ENCODE data around the gene ETV1.

The ETV1 gene

GRCh38 chr7:13846386-13846785 is 143.1 kb downstream of the ETV1 start:
- H4K20me1 ChIP-seq (ENCODE audit: control insufficient read depth, insufficient read depth, low read depth, low read length): no peaks in the 10 kb centered on the region
- H3K4me1 ChIP-seq (ENCODE audit: control insufficient read depth, low read length): no peaks in the 10 kb centered on the region
- no peaks in the 10 kb centered on the region for H3F3A ChIP-seq (ENCODE audit: control insufficient read depth, insufficient read depth)
- H3K4me3 ChIP-seq (ENCODE audit: low read length): no peak overlapping the region
- TF ChIP-seq CTCF (IDR thresholded peaks at IDR 0.05; ENCODE audit: low read depth, low read length, poor library complexity, severe bottlenecking) (no peak), EZH2phosphoT487 (IDR thresholded peaks at IDR 0.05; ENCODE audit: borderline replicate concordance, low read length) (no peak)
- H3K27ac ChIP-seq (ENCODE audit: low read depth, low read length): no peak overlapping the region
- peaks cover 2% of the 10 kb centered on the region; the same call in 1 of the 2 replicates for H3K9me3 ChIP-seq (ENCODE audit: control insufficient read depth, insufficient read depth, low read length)
- no peaks in the 10 kb centered on the region for H3K36me3 ChIP-seq (ENCODE audit: control insufficient read depth, low read length)
- H3K4me2 ChIP-seq (ENCODE audit: low read length): no peak overlapping the region
- no peaks in the 10 kb centered on the region for H3K79me2 ChIP-seq (ENCODE audit: control insufficient read depth, low read length)
- H3K9me2 ChIP-seq (replicated peaks; ENCODE audit: control insufficient read depth, low read length): 0 out of 2 replicates have a peak, but pooled peaks cover 3% of the 10 kb centered on the region
- no peaks in the 10 kb centered on the region for H3K27me3 ChIP-seq (ENCODE audit: control insufficient read depth, low read length)

- Histone ChIP-seq H3K79me2 (ENCODE audit: control insufficient read depth, low read length) (no peaks in the 10 kb centered on the region), H4K20me1 (ENCODE audit: control insufficient read depth, insufficient read depth, low read depth, low read length) (no peaks in the 10 kb centered on the region), H3K27me3 (ENCODE audit: control insufficient read depth, low read length) (no peaks in the 10 kb centered on the region), H3K36me3 (ENCODE audit: control insufficient read depth, low read length) (no peaks in the 10 kb centered on the region), H3K9me3 (ENCODE audit: control insufficient read depth, insufficient read depth, low read length) (peaks cover 2% of the 10 kb centered on the region; the same call in 1 of the 2 replicates), H3K27ac (ENCODE audit: low read depth, low read length) (no peak overlapping the region), H3K9me2 (replicated peaks; ENCODE audit: control insufficient read depth, low read length) (0 out of 2 replicates have a peak, but pooled peaks cover 3% of the 10 kb centered on the region), H3K4me1 (ENCODE audit: control insufficient read depth, low read length) (no peaks in the 10 kb centered on the region), H3K4me2 (ENCODE audit: low read length) (no peak overlapping the region), H3F3A (ENCODE audit: control insufficient read depth, insufficient read depth) (no peaks in the 10 kb centered on the region), H3K4me3 (ENCODE audit: low read length) (no peak overlapping the region)
- no peak for TF ChIP-seq EZH2phosphoT487 (IDR thresholded peaks at IDR 0.05; ENCODE audit: borderline replicate concordance, low read length)
- no peak for TF ChIP-seq CTCF (IDR thresholded peaks at IDR 0.05; ENCODE audit: low read depth, low read length, poor library complexity, severe bottlenecking)
These were observed 143.9 kb downstream of the ETV1 start for GRCh38 chr7:13845601-13846000.

GRCh38 chr7:13844954-13845353 is 144.5 kb downstream of the ETV1 start:
- H3K4me1 ChIP-seq (ENCODE audit: control insufficient read depth, low read length): no peaks in the 10 kb centered on the region
- no peak overlapping the region for H3K4me2 ChIP-seq (ENCODE audit: low read length)
- no peaks in the 10 kb centered on the region for H3K79me2 ChIP-seq (ENCODE audit: control insufficient read depth, low read length)
- H3K4me3 ChIP-seq (ENCODE audit: low read length): no peak overlapping the region
- H3K9me2 ChIP-seq (replicated peaks; ENCODE audit: control insufficient read depth, low read length): 0 out of 2 replicates have a peak, but pooled peaks cover 3% of the 10 kb centered on the region
- no peak overlapping the region for H3K27ac ChIP-seq (ENCODE audit: low read depth, low read length)
- no peak for TF ChIP-seq CTCF (IDR thresholded peaks at IDR 0.05; ENCODE audit: low read depth, low read length, poor library complexity, severe bottlenecking)
- TF ChIP-seq EZH2phosphoT487 (IDR thresholded peaks at IDR 0.05; ENCODE audit: borderline replicate concordance, low read length): no peak
- no peaks in the 10 kb centered on the region for H4K20me1 ChIP-seq (ENCODE audit: control insufficient read depth, insufficient read depth, low read depth, low read length)
- H3K9me3 ChIP-seq (ENCODE audit: control insufficient read depth, insufficient read depth, low read length): peaks cover 2% of the 10 kb centered on the region; the same call in 1 of the 2 replicates
- no peaks in the 10 kb centered on the region for H3K36me3 ChIP-seq (ENCODE audit: control insufficient read depth, low read length)
- no peaks in the 10 kb centered on the region for H3K27me3 ChIP-seq (ENCODE audit: control insufficient read depth, low read length)
- H3F3A ChIP-seq (ENCODE audit: control insufficient read depth, insufficient read depth): no peaks in the 10 kb centered on the region
